Mesendoderm (in vitro differentiated cells): ENCODE data around the gene SEMA5B.

ENCODE experiments used
- DNase-seq: peaks from one replicate; pipeline ENCODE4 v3.0.0; 2013
- H2AK5ac ChIP-seq: 2 replicates; pipeline ENCODE4 v1.6.1; 2013; ENCODE audit warnings: low read length, inconsistent platforms
- H2BK120ac ChIP-seq: 2 replicates; pipeline ENCODE4 v1.6.1; 2013; ENCODE audit warnings: low read depth, mild to moderate bottlenecking, low read length, moderate library complexity, mixed read lengths
- H2BK15ac ChIP-seq: replicated peaks from 2 replicates; pipeline ENCODE4 v1.6.1; 2013; ENCODE audit warnings: low read depth, mild to moderate bottlenecking, moderate library complexity
- H2BK5ac ChIP-seq: 2 replicates; pipeline ENCODE4 v1.6.1; 2013; ENCODE audit warnings: low read length, inconsistent platforms
- H3K18ac ChIP-seq: 2 replicates; pipeline ENCODE4 v1.6.1; 2013; ENCODE audit warnings: mild to moderate bottlenecking, low read length, mixed read lengths
- H3K23ac ChIP-seq: one replicate; pipeline ENCODE4 v1.6.1; 2013; ENCODE audit warnings: low read length
- H3K27ac ChIP-seq: 2 replicates; pipeline ENCODE4 v1.5.1; 2013; ENCODE audit warnings: low read depth, mild to moderate bottlenecking, inconsistent platforms, low read length, moderate library complexity
- H3K27me3 ChIP-seq: 2 replicates; pipeline ENCODE4 v1.6.1; 2013; ENCODE audit warnings: low read length, control low read depth, mild to moderate bottlenecking, inconsistent platforms; ENCODE audit not compliant: insufficient read depth, poor library complexity
- H3K36me3 ChIP-seq: 2 replicates; pipeline ENCODE4 v1.6.1; 2013; ENCODE audit warnings: low read length, inconsistent platforms; ENCODE audit not compliant: control insufficient read depth, insufficient read depth
- H3K4ac ChIP-seq: one replicate; pipeline ENCODE4 v1.6.1; 2013; ENCODE audit warnings: low read depth, mild to moderate bottlenecking, low read length, moderate library complexity
- H3K4me1 ChIP-seq: 2 replicates; pipeline ENCODE4 v1.6.1; 2013; ENCODE audit warnings: low read depth, low read length, inconsistent platforms; ENCODE audit not compliant: control insufficient read depth
- H3K4me2 ChIP-seq: 2 replicates; pipeline ENCODE4 v1.6.1; 2013; ENCODE audit warnings: low read length
- H3K4me3 ChIP-seq: 2 replicates; pipeline ENCODE4 v1.5.1; 2013; ENCODE audit warnings: mild to moderate bottlenecking, low read length
- H3K56ac ChIP-seq: one replicate; pipeline ENCODE4 v1.6.1; 2013; ENCODE audit warnings: low read length
- H3K79me1 ChIP-seq: 2 replicates; pipeline ENCODE4 v1.6.1; 2013; ENCODE audit warnings: low read length, inconsistent platforms
- H3K79me2 ChIP-seq: 2 replicates; pipeline ENCODE4 v1.6.1; 2013; ENCODE audit warnings: mild to moderate bottlenecking, low read length; ENCODE audit not compliant: control insufficient read depth, insufficient read depth
- H3K9ac ChIP-seq: 2 replicates; pipeline ENCODE4 v1.6.1; 2013; ENCODE audit warnings: low read length, inconsistent platforms
- H4K5ac ChIP-seq: one replicate; pipeline ENCODE4 v1.6.1; 2013; ENCODE audit warnings: low read length
- H4K8ac ChIP-seq: one replicate; pipeline ENCODE4 v1.6.1; 2013; ENCODE audit warnings: low read depth, mild to moderate bottlenecking, control low read depth, low read length, moderate library complexity
- WGBS: extraction: QIAGEN DNeasy Blood & Tissue Kit; methylation state at CpG from one replicate; pipeline ENCODE4 v1.1.7; 2013; ENCODE audit warnings: low lambda C conversion rate, missing lambda C conversion rate; ENCODE audit not compliant: insufficient coverage; ENCODE audit errors: extremely low coverage; 5-methylcytosine and 5-hydroxymethylcytosine counted together

SEMA5B gene

DNA sequence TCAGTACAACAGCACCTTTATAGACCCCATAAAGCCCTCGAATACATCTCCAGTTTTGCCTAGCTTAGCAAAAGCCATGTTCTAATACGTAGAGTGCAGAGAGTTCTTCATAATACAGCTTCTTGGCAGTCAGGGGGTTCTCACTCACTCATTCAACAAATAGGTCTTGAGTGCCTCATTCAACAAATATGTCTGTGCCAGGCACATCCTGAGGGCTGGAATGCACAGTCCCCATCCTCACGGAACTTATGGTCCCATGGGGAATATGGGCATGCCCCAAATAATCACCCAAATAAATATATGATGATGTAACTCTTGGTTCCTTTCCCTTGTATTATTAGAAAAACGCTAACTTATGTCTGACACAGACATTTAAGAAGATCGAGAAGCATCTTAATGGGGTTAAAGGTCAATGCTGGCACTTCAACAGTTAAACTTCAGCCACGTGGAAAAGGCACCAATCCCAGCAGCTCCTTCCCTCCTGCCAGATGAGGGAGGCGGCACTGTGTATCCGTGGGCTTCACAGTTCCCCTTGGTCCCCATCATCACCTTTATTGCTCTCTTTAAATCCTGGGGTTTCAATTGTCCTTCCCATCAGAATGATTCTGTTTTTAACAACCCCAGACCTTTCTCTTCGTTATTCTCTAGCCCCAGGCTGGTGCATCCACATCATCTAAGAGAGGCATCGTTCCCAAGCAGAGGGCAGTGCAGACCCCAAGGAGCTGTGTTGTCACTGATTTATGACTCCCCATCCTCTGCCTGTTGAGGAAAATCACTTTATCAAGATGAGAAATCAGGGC lies 18.9 kb upstream of the SEMA5B start:
- H3K18ac ChIP-seq: no peak overlapping the region
- no peak for DNase-seq
- H2BK120ac ChIP-seq: no peak overlapping the region
- H3K4me1 ChIP-seq: peaks cover 6% of the 10 kb centered on the region
- no peaks in the 10 kb centered on the region for H3K27me3 ChIP-seq
- no peaks in the 10 kb centered on the region for H3K36me3 ChIP-seq
- no peaks in the 10 kb centered on the region for H3K79me2 ChIP-seq
- no peak overlapping the region for H4K5ac ChIP-seq
- H3K9ac ChIP-seq: no peak overlapping the region
- no peak overlapping the region for H3K4me2 ChIP-seq
- no peak overlapping the region for H2AK5ac ChIP-seq
- H2BK15ac ChIP-seq: no peak overlapping the region
- no peak overlapping the region for H2BK5ac ChIP-seq
- no peak overlapping the region for H4K8ac ChIP-seq
- no peak overlapping the region for H3K4me3 ChIP-seq
- H3K79me1 ChIP-seq: no peaks in the 10 kb centered on the region
- WGBS: no CpG with 5 or more reads among the region's 10 CpGs
- no peak overlapping the region for H3K23ac ChIP-seq
- no peak overlapping the region for H3K27ac ChIP-seq
- H3K56ac ChIP-seq: no peak overlapping the region
- no peak overlapping the region for H3K4ac ChIP-seq

DNA sequence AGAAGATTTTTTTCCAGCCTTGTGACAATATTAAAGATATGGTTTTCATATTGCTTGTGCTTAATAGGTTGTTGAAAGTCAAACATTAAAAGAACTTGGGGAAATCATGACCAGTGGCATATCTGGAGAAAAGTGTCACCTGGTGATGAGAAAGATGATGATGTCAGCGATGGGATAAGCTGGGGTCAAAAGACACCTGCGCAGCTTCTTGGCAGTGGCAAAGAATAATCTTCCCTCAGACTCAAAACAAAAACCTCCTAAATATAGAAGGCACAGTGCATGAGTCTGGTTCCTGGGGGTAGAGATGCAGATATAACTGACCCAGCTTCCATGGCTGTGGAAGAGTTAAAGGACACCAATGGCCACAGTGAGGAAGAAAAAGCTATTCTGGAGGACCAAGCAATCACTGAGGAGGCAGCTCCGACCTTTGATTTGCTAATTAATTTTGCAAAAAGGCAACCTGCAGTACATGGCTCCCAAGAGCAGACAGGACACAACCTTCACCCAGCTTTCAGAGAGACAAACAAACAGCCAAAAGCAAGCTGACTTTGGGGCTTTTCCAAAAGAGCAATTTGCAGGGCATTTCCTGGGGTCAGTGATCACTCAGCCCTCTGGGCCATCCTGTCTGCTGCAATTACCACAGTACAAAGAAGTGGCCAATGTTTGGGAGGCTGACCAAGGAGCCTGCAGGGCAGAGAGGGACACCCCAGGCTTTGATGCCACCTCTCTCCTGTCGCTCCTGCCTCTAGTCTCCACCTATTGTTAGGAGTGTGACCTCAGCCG lies 17.6 kb upstream of the SEMA5B start:
- Histone ChIP-seq H3K79me2 (no peaks in the 10 kb centered on the region), H2AK5ac (no peak overlapping the region), H4K5ac (no peak overlapping the region), H3K79me1 (no peaks in the 10 kb centered on the region), H3K23ac (no peak overlapping the region), H2BK5ac (no peak overlapping the region), H4K8ac (no peak overlapping the region), H3K4me1 (no peaks in the 10 kb centered on the region), H3K27ac (no peak overlapping the region), H3K9ac (no peak overlapping the region), H3K4ac (no peak overlapping the region), H3K4me2 (no peak overlapping the region), H3K56ac (no peak overlapping the region), H2BK120ac (no peak overlapping the region), H3K18ac (no peak overlapping the region), H2BK15ac (no peak overlapping the region), H3K27me3 (no peaks in the 10 kb centered on the region), H3K36me3 (no peaks in the 10 kb centered on the region), H3K4me3 (no peak overlapping the region)
- no peak for DNase-seq
- WGBS: no CpG with 5 or more reads among the region's 5 CpGs

DNA sequence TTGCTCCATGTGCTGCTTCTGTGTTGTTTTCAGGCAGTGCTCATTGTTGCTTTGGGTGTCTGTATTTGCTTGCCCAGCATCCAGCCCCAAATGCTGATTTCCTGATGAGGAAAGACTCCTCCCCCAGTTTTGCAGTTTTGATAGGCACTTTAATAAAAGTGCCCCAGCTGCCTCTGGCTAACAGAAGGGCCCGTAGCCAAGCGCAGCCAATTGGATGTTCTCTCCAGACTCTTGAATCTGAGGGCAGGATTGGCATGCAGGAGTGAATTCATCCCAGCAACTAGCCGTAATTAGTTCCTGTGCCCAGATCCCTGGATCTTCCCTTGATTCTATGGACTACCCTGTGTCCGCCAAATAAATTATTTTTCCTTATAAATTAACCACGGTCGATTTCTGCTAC lies 14.8 kb upstream of the SEMA5B start:
- no CpG with 5 or more reads among the region's 6 CpGs for WGBS
- no peaks in the 10 kb centered on the region for H3K27me3 ChIP-seq

DNA sequence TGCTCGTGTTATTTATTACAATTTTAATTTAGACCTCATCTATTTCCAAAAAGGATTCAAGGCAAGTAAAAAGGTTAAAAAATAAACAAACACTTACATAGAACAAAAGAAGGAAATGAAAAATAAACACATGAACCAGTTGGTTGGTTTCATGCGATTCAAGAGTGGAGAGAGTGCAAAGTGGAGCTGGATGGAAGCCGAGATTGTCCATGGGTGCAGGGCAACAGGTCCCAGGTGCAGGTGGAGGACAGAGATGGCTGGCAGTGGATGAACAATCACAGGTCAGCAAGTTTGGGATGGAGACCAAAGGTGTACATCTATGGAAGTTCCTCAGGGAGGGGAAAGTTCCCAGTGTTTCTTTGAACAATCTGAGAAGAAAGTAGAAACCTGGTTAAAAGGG lies 11.6 kb upstream of the SEMA5B start:
- H2AK5ac ChIP-seq: no peak overlapping the region
- H3K4ac ChIP-seq: no peak overlapping the region
- no peak overlapping the region for H3K27ac ChIP-seq
- no peak overlapping the region for H4K5ac ChIP-seq
- no peak overlapping the region for H3K23ac ChIP-seq
- WGBS: no CpG with 5 or more reads among the region's 3 CpGs
- H3K27me3 ChIP-seq: no peaks in the 10 kb centered on the region
- no peaks in the 10 kb centered on the region for H3K79me2 ChIP-seq
- H3K56ac ChIP-seq: no peak overlapping the region
- H3K4me3 ChIP-seq: no peak overlapping the region
- no peak overlapping the region for H4K8ac ChIP-seq
- no peaks in the 10 kb centered on the region for H3K79me1 ChIP-seq
- H3K18ac ChIP-seq: no peak overlapping the region
- H2BK5ac ChIP-seq: no peak overlapping the region
- H3K4me2 ChIP-seq: no peak overlapping the region
- H2BK120ac ChIP-seq: no peak overlapping the region
- H2BK15ac ChIP-seq: no peak overlapping the region
- no peaks in the 10 kb centered on the region for H3K36me3 ChIP-seq
- peaks cover 3% of the 10 kb centered on the region for H3K4me1 ChIP-seq
- H3K9ac ChIP-seq: no peak overlapping the region
- no peak for DNase-seq

More for the DNA sequence above, 14.8 kb upstream of the SEMA5B start:
- Histone ChIP-seq H4K5ac (no peak overlapping the region), H2AK5ac (no peak overlapping the region), H3K56ac (no peak overlapping the region), H3K4me3 (no peak overlapping the region), H3K4me1 (no peaks in the 10 kb centered on the region), H3K27ac (no peak overlapping the region), H3K4me2 (no peak overlapping the region), H3K9ac (no peak overlapping the region), H3K79me1 (no peaks in the 10 kb centered on the region), H3K79me2 (no peaks in the 10 kb centered on the region), H3K4ac (no peak overlapping the region), H2BK120ac (no peak overlapping the region), H2BK15ac (no peak overlapping the region), H3K23ac (no peak overlapping the region), H2BK5ac (no peak overlapping the region), H3K36me3 (no peaks in the 10 kb centered on the region), H4K8ac (no peak overlapping the region), H3K18ac (no peak overlapping the region)
- no peak for DNase-seq

DNA sequence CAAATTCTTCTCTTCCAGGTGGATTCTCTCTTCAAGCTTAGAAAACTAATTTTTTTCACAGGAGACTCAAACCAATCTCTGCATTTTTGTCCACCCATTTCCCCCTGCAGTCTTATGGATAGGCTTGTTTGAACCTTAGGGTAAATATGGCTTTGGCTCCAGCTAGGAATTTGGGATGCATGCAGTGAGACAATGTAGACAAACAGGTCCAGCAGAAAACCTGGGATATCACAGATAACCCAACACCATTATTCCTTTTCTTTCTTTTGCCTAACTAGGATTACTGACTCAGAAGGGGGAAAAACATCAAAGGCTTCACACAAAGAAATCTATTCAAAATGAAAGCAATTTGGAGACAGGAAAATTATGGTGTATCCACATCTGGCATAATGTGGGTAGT lies 11.2 kb upstream of the SEMA5B start:
- Histone ChIP-seq H3K4me1 (peaks cover 3% of the 10 kb centered on the region), H3K4ac (no peak overlapping the region), H3K4me2 (no peak overlapping the region), H3K36me3 (no peaks in the 10 kb centered on the region), H3K9ac (no peak overlapping the region), H3K56ac (no peak overlapping the region), H2BK15ac (no peak overlapping the region), H3K27me3 (no peaks in the 10 kb centered on the region), H4K5ac (no peak overlapping the region), H2BK5ac (no peak overlapping the region), H2BK120ac (no peak overlapping the region), H3K18ac (no peak overlapping the region), H4K8ac (no peak overlapping the region), H3K4me3 (no peak overlapping the region), H2AK5ac (no peak overlapping the region), H3K23ac (no peak overlapping the region), H3K79me1 (no peaks in the 10 kb centered on the region), H3K79me2 (no peaks in the 10 kb centered on the region), H3K27ac (no peak overlapping the region)
- no peak for DNase-seq
